G401 (cell line): ENCODE results near the gene CCDC14. TPM values are rescaled to one million over a fixed set of nuclear protein-coding genes. Genes with fewer than 3 reads are reported as not detected.
"Not testable (repeated sequence)": the region's sequence is repeated elsewhere in the genome, so short reads cannot be mapped to it uniquely, and the experiment has no call there.

ENCODE experiments used
- DNase-seq: peaks from one replicate; pipeline ENCODE4 v3.0.0-alpha.2; 2015; ENCODE audit warnings: low spot score
- in situ Hi-C: cut with HindIII; loops from 2 replicates; pipeline ENCODE4 v1.10.0; 2016; ENCODE audit warnings: low sequenced_read_pairs, mixed read lengths
- total RNA-seq: library from RNA; depleted of rRNA; stranded (reverse); fragments of >200 nt; shearing (Covaris generic); gene quantifications from 2 replicates; pipeline ENCODE4 v1.2.3, GENCODE V29; 2014

Gene CCDC14
- total RNA-seq, 1 experiment from 2014 or later, result 24.5 TPM

- DNase-seq, in situ Hi-C loops: not testable (repeated sequence)
Measured at GRCh38 chr3:123967260-123967659, 6.2 kb upstream of the CCDC14 start.

- in situ Hi-C loops, result not testable (repeated sequence)
Measured at GRCh38 chr3:123966799-123967198, 5.8 kb upstream of the CCDC14 start.

GRCh38 chr3:123964793-123965192 is 3.8 kb upstream of the CCDC14 start:
- DNase-seq, in situ Hi-C loops: not testable (repeated sequence)

More at GRCh38 chr3:123966799-123967198, 5.8 kb upstream of the CCDC14 start:
- not testable (repeated sequence) for DNase-seq

DNA sequence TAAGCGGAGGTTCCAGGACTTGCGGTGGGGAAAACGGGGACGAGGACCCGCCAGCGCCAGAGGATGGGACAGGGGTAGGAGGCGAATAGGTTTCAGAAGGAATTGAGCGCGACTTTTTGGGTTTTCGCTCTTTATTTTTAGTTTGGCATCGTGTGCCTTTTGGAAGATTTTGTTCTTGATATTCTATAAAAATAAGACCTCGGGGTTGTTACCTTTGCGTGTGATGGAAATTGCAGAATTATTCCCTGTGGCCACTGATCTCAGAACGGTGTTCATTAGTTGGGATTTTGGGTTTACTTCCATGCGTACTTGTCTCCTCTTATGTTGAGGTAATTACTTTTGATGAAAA is 453 bp upstream of the CCDC14 start:
- in situ Hi-C loops, result no loop called here
- DNase-seq, result no peak

DNA sequence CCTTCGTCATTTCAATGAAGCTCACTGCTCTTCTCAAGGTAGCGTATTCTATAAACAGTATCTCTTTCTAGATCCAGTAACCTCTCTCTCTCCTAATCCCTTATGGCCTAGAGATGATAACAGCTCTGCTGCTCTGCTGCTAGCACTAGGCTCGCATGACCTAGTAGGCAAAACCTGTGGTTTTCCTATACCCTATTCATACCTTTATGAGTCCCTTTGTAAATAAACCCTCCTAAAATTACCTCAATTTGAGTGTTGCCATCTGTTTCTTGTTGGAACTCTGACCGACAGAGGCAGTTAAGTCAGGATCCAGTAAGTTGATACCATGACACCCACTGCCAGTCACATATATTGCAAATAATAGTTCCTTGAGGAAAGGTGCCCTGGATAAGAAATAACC is 7.3 kb downstream of the CCDC14 start:
- in situ Hi-C loops, result no loop called here

GRCh38 chr3:123952844-123953520 is 8.0 kb downstream of the CCDC14 start:
- no peak for DNase-seq
- in situ Hi-C loops, result no loop called here

More for the DNA sequence above, 7.3 kb downstream of the CCDC14 start:
- DNase-seq, result no peak

DNA sequence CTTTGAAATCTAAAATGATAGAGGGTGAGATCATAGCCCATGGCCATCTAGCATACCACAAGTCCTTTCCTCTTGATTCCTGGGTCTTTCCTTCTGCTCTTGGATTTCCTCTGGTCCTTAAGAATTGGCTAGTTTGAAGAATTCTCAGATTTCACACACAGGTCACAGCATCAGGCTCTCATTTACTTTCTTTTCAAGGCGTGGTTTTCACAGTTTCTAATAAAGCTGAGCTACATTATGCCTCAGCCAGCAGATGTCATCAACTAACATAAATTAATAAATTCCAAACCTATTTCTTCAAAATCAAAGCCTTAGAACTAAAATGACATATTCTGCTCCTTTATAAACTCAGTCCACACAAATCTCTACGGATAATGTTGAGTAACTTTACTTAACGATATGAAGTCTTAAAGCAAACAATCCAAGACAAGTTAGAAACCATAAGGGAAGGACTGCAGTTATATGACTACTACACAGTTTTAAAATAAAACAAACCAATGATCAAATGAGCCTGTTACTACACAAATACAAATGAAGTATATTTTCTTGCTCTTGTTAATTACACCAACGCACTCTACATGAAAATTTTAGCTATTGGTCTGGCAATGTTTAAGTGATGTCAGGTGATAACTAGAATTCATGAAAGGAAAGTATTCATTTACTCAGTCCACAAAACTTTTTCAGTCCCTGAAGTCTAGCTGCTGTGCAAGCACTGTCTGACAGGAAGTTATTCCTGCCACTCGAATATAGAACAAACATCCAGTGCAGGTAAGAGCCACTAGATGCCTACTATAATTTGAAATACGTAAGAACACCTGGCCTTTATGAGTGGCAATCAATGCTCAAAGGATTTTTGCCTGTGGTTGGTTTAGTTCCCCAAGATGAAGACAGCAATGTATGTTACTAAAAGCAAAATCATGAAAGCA is 9.2 kb downstream of the CCDC14 start:
- DNase-seq, result no peak
- in situ Hi-C loops, result no loop called here

DNA sequence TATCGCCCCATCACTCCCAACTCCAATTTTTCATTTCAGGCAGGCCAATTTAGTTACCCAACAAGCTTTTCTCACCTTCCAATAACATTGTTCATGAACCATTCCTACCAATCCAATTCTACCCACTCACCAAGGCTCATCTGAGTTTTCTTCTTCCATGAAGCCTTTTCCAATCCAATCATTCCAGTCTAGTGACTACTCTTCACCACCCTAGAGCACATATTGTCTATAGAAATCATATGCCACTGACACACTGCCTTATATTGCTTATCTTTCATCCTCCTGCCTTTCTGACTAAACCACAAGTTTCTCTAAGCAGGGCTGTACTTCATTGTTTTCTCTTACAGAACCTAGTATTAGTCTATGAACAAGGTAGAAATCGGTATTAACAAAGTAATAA is 11.4 kb downstream of the CCDC14 start:
- in situ Hi-C loops, result no loop called here
- DNase-seq, result no peak

DNA sequence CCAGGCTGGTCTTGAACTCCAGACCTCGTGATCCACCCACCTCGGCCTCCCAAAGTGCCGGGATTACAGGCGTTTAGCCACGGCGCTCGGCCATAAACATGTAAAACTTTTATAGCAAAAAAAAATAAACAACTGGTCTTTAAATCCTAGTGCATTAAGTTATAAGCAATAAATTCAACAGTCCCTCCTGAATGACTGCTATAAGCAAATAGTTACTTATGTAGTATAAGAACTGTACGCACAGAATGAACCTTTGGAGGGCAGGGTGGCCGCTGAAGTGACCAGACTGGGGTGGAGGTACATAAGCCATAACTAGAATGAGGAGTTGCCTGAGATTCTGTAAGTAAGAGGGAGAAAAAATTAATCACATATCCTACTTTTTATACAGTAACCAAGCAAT is 12.6 kb downstream of the CCDC14 start:
- DNase-seq, result no peak
- in situ Hi-C loops, result no loop called here

- no peak for DNase-seq
- in situ Hi-C loops, result no loop called here
Measured at GRCh38 chr3:123947482-123947881, 13.5 kb downstream of the CCDC14 start.

DNA sequence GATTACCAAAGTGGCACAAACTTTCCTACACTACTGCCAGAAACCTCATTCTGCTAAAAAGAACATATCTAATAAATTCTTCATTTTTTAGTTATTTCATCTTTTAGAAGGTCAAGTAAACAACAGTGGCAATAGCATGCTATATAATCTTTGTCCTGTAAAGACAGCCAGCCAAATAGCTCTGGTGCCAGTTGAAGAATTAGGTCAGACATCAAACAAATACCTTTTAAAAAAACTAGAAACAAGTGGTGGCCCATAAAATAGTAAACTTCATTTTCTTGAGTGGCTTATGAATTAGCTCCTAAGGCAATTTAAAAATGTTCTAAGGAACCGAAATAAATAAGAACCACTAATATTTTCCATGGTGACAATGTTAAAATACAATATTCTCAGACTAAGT is 19.5 kb downstream of the CCDC14 start:
- in situ Hi-C loops, result no loop called here
- DNase-seq, result no peak

DNA sequence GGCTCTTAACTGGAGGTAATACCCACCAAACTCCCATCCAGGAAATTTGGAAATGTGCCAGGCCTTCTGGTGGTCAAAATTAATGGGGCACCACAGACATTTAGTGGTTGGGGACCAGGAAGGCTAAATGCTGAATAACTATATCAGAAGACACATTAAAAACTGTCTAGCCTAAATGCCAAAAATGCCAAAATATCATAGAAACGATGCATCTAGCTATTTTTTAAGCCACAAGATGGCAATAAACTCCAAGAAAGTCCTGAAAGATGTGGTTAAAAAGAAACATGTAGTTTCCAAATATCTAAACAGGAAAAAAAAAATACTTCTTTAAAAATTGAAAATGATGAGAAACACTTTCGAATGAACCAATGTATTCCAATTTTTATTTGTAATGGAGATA is 19.9 kb downstream of the CCDC14 start:
- DNase-seq, result no peak
- in situ Hi-C loops, result no loop called here

DNA sequence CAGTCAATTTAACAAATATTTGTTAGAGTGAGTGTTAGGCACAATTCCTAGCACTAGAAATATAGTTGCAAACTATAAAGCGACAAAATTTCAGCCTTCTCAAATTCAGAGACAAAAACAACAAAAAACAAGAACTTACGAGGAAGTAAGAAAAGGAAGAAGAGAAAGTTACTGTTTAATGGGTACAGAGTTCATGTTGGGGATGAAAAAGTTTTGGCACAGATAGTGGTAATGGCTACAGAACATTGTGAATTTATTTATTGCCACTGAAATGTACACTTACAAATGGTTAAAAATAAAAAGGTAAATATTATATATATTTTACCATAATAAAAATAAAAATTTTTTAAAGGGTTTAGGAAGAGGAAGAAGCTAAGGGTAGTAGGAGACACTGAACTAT is 21.3 kb downstream of the CCDC14 start:
- DNase-seq, result no peak
- in situ Hi-C loops, result no loop called here

DNA sequence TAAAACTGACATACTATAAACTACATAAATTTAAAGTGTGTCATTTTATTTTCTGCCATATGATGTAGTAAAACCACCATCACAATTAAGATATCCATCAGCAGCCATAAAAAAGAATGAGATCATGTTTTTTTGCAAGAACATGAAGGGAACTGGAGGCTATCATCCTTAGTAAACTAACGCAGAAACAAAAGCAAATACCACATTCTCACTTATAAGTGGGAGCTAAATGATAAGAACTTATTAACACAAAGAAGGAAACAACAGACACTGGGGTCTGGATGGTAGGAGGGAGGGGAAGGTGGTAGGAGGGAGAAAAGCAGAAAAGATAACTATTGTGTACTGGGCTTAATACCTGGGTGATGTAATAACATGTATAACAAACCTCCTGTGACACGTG is 24.6 kb downstream of the CCDC14 start:
- no peak for DNase-seq
- in situ Hi-C loops, result no loop called here

GRCh38 chr3:123935830-123936229 is 25.2 kb downstream of the CCDC14 start:
- in situ Hi-C loops, result no loop called here
- DNase-seq, result no peak

GRCh38 chr3:123934250-123934649 is 26.8 kb downstream of the CCDC14 start:
- DNase-seq, result no peak
- in situ Hi-C loops, result no loop called here

DNA sequence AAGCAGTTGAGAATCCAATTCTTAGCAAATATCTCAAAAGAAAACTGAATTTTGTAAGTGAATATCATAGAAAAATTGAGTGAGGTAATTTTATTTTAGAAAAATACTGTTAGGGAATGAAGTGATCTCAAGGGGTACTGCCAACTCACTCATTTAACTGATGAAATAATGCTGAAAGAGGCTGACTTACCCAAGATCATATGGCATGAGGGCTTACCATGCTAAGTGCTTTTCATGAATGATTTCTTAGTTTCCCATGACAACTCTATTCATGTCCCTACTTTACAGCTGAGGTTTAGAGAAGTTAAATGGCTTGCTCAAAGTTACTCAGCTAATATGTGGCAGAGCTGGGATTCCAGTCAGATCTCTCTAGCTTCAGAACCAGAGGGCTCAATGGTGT is 30.6 kb downstream of the CCDC14 start:
- in situ Hi-C loops, result no loop called here
- no peak for DNase-seq

DNA sequence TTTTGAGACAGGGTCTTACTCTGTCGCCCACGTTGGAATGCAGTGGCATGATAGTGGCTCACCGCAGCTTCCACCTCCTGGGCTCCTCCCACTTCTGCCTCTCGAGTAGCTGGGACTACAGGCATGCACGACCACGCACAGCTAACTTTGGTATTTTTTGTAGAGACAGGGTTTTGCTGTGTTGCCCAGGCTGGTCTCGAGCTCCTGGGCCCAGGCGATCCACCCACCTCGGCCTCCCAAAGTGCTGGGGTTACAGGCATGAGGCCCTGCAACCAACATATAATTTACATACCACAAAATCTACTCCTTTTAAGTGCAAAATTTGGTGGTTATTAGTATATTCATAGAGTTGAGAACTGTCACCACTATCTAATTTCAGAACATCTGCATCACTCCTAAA is 31.7 kb downstream of the CCDC14 start:
- in situ Hi-C loops, result no loop called here
- DNase-seq, result no peak

- in situ Hi-C loops, result no loop called here
- DNase-seq, result no peak
Measured at GRCh38 chr3:123926396-123926795, 34.6 kb downstream of the CCDC14 start.

DNA sequence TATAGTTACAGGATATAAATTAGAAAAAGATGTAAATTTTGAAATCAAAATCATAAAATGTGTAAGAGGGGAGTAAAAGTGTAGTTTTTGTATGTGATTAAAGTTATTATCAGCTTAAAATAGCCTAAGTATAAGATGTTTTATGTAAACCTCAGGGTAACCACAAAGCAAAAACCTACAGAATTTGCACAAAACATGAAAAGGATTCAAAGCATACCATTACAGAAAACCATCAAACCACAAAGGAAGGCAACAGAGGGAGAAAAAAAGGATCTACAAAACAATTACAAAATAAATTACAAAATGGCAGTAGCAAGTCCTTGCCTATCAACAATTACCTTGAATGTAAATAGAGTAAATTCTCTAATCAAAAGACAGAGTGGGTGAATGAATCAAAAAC is 40.2 kb downstream of the CCDC14 start:
- DNase-seq, result no peak
- in situ Hi-C loops, result no loop called here

GRCh38 chr3:123920383-123920782 is 40.6 kb downstream of the CCDC14 start:
- no peak for DNase-seq
- in situ Hi-C loops, result no loop called here
